Common myeloid progenitor, CD34-positive (primary cell): ENCODE data around the gene SMC5.

Source experiments
- CTCF ChIA-PET: fragments of 350-600 bp; sonication (Branson Sonifier 250); formaldehyde crosslinking; loops from one replicate; lab custom pipeline; 2021; ENCODE audit warnings: antibody characterized with exemption; lab: Charles Lee
- POLR2A ChIA-PET: fragments of 350-600 bp; sonication (Branson Sonifier 250); formaldehyde crosslinking; loops from one replicate; lab custom pipeline; 2021; ENCODE audit warnings: antibody characterized with exemption; lab: Charles Lee
- DNase-seq, 3 donors: peaks; one replicate each; pipeline versions ENCODE4 v3.0.0 to v3.0.0-alpha.2; 2013
- H3K27ac ChIP-seq, 2 experiments: 1 replicate in 1 of 2; 2 replicates in 1 of 2; pipeline ENCODE4 v1.7.0; 2013; ENCODE audit warnings: inconsistent platforms in 2 of 2, low read length in 2 of 2, mild to moderate bottlenecking in 2 of 2, low read depth in 1 of 2, moderate library complexity in 1 of 2; ENCODE audit not compliant: severe bottlenecking in 2 of 2, insufficient read depth in 1 of 2, poor library complexity in 1 of 2
- H3K27me3 ChIP-seq, 5 experiments: replicated peaks in 2 of 5; 1 replicate in 3 of 5; 2 replicates in 2 of 5; pipeline versions ENCODE4 v1.6.1 to v1.7.0; 2013; ENCODE audit warnings: low read length in 4 of 5, mild to moderate bottlenecking in 2 of 5, moderate library complexity in 2 of 5, inconsistent platforms in 1 of 5; ENCODE audit not compliant: insufficient read depth in 5 of 5, control insufficient read depth in 4 of 5
- H3K36me3 ChIP-seq, 4 experiments: 1 replicate in 2 of 4; 2 replicates in 2 of 4; pipeline versions ENCODE4 v1.6.1 to v1.7.0; 2013; ENCODE audit warnings: low read length in 3 of 4, control low read depth in 1 of 4, mild to moderate bottlenecking in 1 of 4; ENCODE audit not compliant: control insufficient read depth in 4 of 4, insufficient read depth in 4 of 4
- H3K4me1 ChIP-seq, 4 experiments: 1 replicate in 3 of 4; 2 replicates in 1 of 4; pipeline versions ENCODE4 v1.6.1 to v1.7.1; 2013; ENCODE audit warnings: low read length in 3 of 4, mild to moderate bottlenecking in 3 of 4, control low read depth in 1 of 4, inconsistent platforms in 1 of 4, moderate library complexity in 1 of 4; ENCODE audit not compliant: control insufficient read depth in 4 of 4, insufficient read depth in 4 of 4; ENCODE audit errors: control extremely low read depth in 1 of 4
- H3K4me3 ChIP-seq, 7 experiments: 1 replicate in 4 of 7; 2 replicates in 3 of 7; pipeline versions ENCODE4 v1.5.1 to v1.7.0; 2013; ENCODE audit warnings: mild to moderate bottlenecking in 7 of 7, low read length in 6 of 7, moderate library complexity in 6 of 7, inconsistent platforms in 2 of 7, low read depth in 2 of 7, control low read depth in 1 of 7; ENCODE audit not compliant: insufficient read depth in 4 of 7, control insufficient read depth in 1 of 7; ENCODE audit errors: extremely low read depth in 1 of 7
- H3K9me3 ChIP-seq, 5 experiments: 1 replicate in 4 of 5; 2 replicates in 1 of 5; pipeline versions ENCODE4 v1.6.1 to v1.7.1; 2013; ENCODE audit warnings: low read length in 4 of 5, mild to moderate bottlenecking in 2 of 5, inconsistent platforms in 1 of 5, low read depth in 1 of 5, moderate library complexity in 1 of 5; ENCODE audit not compliant: control insufficient read depth in 4 of 5, insufficient read depth in 2 of 5; ENCODE audit errors: control extremely low read depth in 1 of 5
- WGBS: methylation state at CpG from one replicate; pipeline ENCODE4 v1.1.5; 2013; ENCODE audit not compliant: insufficient coverage; 5-methylcytosine and 5-hydroxymethylcytosine counted together

SMC5 gene

GRCh38 chr9:70285981-70286598 lies 27.3 kb downstream of the SMC5 start:
- H3K27ac ChIP-seq = no peak overlapping the region
- CTCF ChIA-PET = no interaction called here
- H3K4me3 ChIP-seq = no peak overlapping the region
- peaks cover 0 to 7% (median 0%) of the 10 kb centered on the region in 4 experiments for H3K4me1 ChIP-seq
- H3K9me3 ChIP-seq = peaks cover 1 to 5% (median 4%) of the 10 kb centered on the region in 5 experiments
- no peaks in the 10 kb centered on the region for H3K27me3 ChIP-seq
- peaks cover 27 to 80% (median 56%) of the 10 kb centered on the region in 4 experiments for H3K36me3 ChIP-seq
- POLR2A ChIA-PET = interaction anchor here (0.6 kb wide), 1 partner anchor 15 kb away, joined by 3 read pairs; no protein-coding TSS in a partner anchor
- no peak for DNase-seq
- whole genome bisulfite sequencing = no CpG with 5 or more reads among the region's 4 CpGs

GRCh38 chr9:70290626-70291025 lies 31.8 kb downstream of the SMC5 start:
- Histone ChIP-seq H3K27ac (no peak overlapping the region), H3K4me1 (no peaks in the 10 kb centered on the region), H3K27me3 (no peaks in the 10 kb centered on the region), H3K9me3 (peaks cover 5 to 23% (median 12%) of the 10 kb centered on the region in 5 experiments), H3K36me3 (peaks cover 23 to 79% (median 49%) of the 10 kb centered on the region in 4 experiments), H3K4me3 (no peak overlapping the region)
- no peak for DNase-seq
- 100% methylated on average over 2 of the region's 3 CpGs for WGBS
- CTCF ChIA-PET = interaction anchor here (0.9 kb wide), 1 partner anchor 12 kb away, joined by 3 read pairs; no protein-coding TSS in a partner anchor
- POLR2A ChIA-PET = no interaction called here

GRCh38 chr9:70291446-70291845 lies 32.7 kb downstream of the SMC5 start:
- H3K36me3 ChIP-seq = peaks cover 20 to 78% (median 45%) of the 10 kb centered on the region in 4 experiments
- DNase-seq = peak in 1 of 3 donors; percentile 8
- H3K27ac ChIP-seq = no peak overlapping the region
- ChIA-PET CTCF (interaction anchor here (0.9 to 1.2 kb wide), 2 partner anchors 11 to 14 kb away, joined by 3 read pairs; no protein-coding TSS in a partner anchor), POLR2A (no interaction called here)
- no peak overlapping the region for H3K4me3 ChIP-seq
- WGBS = no CpG with 5 or more reads among the region's 1 CpG
- no peaks in the 10 kb centered on the region for H3K27me3 ChIP-seq
- H3K9me3 ChIP-seq = peaks cover 5 to 24% (median 12%) of the 10 kb centered on the region in 5 experiments
- no peaks in the 10 kb centered on the region for H3K4me1 ChIP-seq

- Histone ChIP-seq H3K4me1 (no peaks in the 10 kb centered on the region), H3K27me3 (no peaks in the 10 kb centered on the region), H3K36me3 (peaks cover 20 to 75% (median 39%) of the 10 kb centered on the region in 4 experiments), H3K27ac (no peak overlapping the region), H3K9me3 (peaks cover 5 to 24% (median 12%) of the 10 kb centered on the region in 5 experiments), H3K4me3 (no peak overlapping the region)
- CTCF ChIA-PET = interaction anchor here (1.2 to 1.5 kb wide), 2 partner anchors 10 to 14 kb away, joined by 3 to 4 read pairs; no protein-coding TSS in a partner anchor
- no CpG with 5 or more reads among the region's 1 CpG for WGBS
- no peak for DNase-seq
- POLR2A ChIA-PET = no interaction called here
Measured at GRCh38 chr9:70292253-70292652, 33.5 kb downstream of the SMC5 start.

- peaks cover 23 to 76% (median 40%) of the 10 kb centered on the region in 4 experiments for H3K36me3 ChIP-seq
- no peak overlapping the region for H3K4me3 ChIP-seq
- POLR2A ChIA-PET = no interaction called here
- no peaks in the 10 kb centered on the region for H3K4me1 ChIP-seq
- H3K27ac ChIP-seq = no peak overlapping the region
- H3K9me3 ChIP-seq = peaks cover 5 to 24% (median 12%) of the 10 kb centered on the region in 5 experiments
- no peak for DNase-seq
- WGBS = no CpG with 5 or more reads among the region's 1 CpG
- no peaks in the 10 kb centered on the region for H3K27me3 ChIP-seq
- CTCF ChIA-PET = interaction anchor here (1.5 kb wide), 1 partner anchor 9 kb away, joined by 4 read pairs; no protein-coding TSS in a partner anchor
Measured at GRCh38 chr9:70293214-70293613, 34.4 kb downstream of the SMC5 start.

- 100% methylated on average over 1 of the region's 1 CpG for WGBS
- CTCF ChIA-PET = interaction anchor here (1.2 kb wide), 1 partner anchor 11 kb away, joined by 3 read pairs; no protein-coding TSS in a partner anchor
- Histone ChIP-seq H3K27me3 (no peaks in the 10 kb centered on the region), H3K9me3 (peaks cover 0 to 12% (median 2%) of the 10 kb centered on the region in 5 experiments), H3K36me3 (peaks cover 20 to 84% (median 38%) of the 10 kb centered on the region in 4 experiments), H3K27ac (no peak overlapping the region), H3K4me1 (no peaks in the 10 kb centered on the region), H3K4me3 (no peak overlapping the region)
- no peak for DNase-seq
- POLR2A ChIA-PET = no interaction called here
Measured at GRCh38 chr9:70297141-70297540, 38.4 kb downstream of the SMC5 start.

GRCh38 chr9:70298245-70298771 lies 39.5 kb downstream of the SMC5 start:
- no peak for DNase-seq
- ChIA-PET CTCF (interaction anchor here (0.8 to 1.1 kb wide), 2 partner anchors 9 to 203 kb away, joined by 3 read pairs; no protein-coding TSS in a partner anchor), POLR2A (no interaction called here)
- Histone ChIP-seq H3K27ac (no peak overlapping the region), H3K27me3 (no peaks in the 10 kb centered on the region), H3K36me3 (peaks cover 20 to 82% (median 39%) of the 10 kb centered on the region in 4 experiments), H3K4me1 (no peaks in the 10 kb centered on the region), H3K4me3 (no peak overlapping the region), H3K9me3 (peaks cover 0 to 5% (median 2%) of the 10 kb centered on the region in 5 experiments)
- 100% methylated on average over 1 of the region's 1 CpG for WGBS
